Measurements from ENCODE around the gene INSRR. TPM values are rescaled to one million over a fixed set of nuclear protein-coding genes. Genes with fewer than 3 reads are reported as not detected.

Gene INSRR
- total RNA-seq, 1 donor from 2014 or later: 0.07 TPM

DNA sequence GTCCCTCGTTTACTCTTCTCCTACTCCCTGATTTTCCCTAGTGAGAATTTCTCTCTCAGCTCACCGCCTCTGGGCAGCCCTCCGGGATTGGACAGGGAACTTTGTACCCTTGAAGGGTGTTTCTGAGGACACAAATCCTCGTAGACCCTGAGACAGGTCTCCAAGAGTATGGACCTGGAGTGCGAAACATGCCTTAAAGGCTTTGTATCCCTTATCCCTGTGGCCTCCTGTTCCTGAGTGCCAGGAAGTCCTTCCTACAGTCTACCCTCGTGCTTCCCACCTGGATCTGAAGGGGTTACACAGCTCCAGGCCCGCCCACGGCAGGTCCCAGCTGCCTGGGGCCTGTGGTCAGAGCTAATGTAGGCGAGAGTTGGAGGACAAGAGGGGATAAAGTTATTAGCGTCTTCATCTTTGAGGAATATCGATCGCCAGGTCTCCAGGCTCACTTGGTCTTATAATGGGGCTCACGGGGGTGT is 27.0 kb upstream of the INSRR start:
- Mint-ChIP-seq H3K4me3 (no peak overlapping the region), H3K9me3 (no peaks in the 10 kb centered on the region), H3K27me3 (ENCODE audit: low read depth) (peaks cover 58% of the 10 kb centered on the region), H3K4me1 (peaks cover 20% of the 10 kb centered on the region), H3K36me3 (ENCODE audit: low read depth) (no peaks in the 10 kb centered on the region), H3K27ac (ENCODE audit: unreplicated experiment) (no peak overlapping the region)
- no peak for TF ChIP-seq CTCF (conservative IDR thresholded peaks at IDR 0.05)
- no peak for DNase-seq (ENCODE audit: low read depth, low spot score)

DNA sequence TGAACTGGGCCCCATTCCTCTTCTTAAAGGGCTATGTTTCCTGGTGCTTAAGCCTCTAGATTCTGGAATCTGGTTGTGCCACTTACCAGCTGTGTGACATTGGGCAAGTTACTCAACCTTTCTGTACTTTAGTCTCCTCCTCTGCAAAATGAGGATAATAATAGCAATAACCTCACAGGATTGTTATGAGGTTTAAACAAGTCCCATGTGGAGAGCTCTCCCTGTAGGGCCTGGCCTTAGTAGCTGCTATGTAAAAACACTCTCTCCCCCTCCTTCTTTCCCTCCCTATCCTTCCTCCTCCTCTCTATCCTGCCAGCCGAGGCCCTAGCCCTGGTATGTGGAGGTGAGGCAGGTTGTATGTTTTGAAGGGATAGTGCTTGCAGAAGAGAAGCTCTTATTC is 26.4 kb upstream of the INSRR start:
- Mint-ChIP-seq H3K27ac (ENCODE audit: unreplicated experiment) (no peak overlapping the region), H3K4me3 (no peak overlapping the region), H3K4me1 (peaks cover 19% of the 10 kb centered on the region), H3K36me3 (ENCODE audit: low read depth) (no peaks in the 10 kb centered on the region), H3K27me3 (ENCODE audit: low read depth) (peaks cover 52% of the 10 kb centered on the region), H3K9me3 (no peaks in the 10 kb centered on the region)
- TF ChIP-seq CTCF (conservative IDR thresholded peaks at IDR 0.05): no peak
- DNase-seq (ENCODE audit: low read depth, low spot score): no peak

DNA sequence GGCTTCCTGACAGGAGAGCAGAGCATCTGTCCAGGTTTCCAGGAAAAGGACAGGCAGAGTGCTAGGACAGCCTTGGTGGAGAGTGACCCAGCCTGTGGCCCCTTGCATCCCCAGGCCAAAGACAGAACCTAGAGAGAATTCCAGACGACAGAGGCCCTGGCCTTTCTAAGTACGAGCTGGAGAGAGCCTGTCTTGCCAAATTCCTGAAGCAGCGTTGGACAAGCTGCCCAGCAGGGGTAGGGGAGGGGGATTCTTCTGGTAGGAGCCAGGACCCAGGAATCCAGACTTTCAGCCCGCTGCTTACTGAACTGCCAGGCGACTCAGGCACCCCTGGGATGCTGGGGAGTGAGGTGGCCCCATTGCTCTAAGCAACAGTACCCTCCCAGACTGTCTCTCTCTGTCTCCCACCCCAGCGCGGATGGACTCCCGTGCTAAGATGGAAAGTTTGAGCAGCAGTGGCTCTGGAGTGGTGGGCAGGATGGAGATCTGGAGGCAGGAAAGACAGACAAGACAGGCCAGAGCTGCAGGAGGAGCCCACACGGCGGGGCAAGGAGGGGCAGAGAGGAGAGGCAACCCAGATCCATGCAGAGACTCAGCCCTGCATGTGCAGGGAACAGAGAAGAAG is 25.8 kb upstream of the INSRR start:
- Mint-ChIP-seq H3K27ac (ENCODE audit: unreplicated experiment) (no peak overlapping the region), H3K27me3 (ENCODE audit: low read depth) (peaks cover 46% of the 10 kb centered on the region)

DNA sequence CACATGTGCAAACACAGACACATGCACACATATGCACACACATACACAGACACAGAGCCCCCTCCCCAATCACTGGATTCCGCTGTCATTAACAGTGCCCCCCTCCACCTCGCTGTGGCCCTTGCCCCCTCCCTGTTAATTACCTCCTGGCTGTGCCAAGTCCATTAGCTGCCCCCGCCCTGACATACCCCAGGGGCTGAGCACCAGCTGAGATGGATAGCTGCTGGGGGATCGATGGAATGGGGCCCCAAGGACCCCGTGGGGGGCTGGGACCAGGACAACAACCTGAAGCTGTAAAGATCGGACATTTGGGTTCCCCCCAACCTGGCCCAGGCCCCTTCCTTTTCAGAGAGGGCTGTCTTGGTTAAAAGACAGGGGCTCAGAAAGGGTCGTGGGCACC is 25.0 kb upstream of the INSRR start:
- peaks cover 43% of the 10 kb centered on the region for H3K27me3 Mint-ChIP-seq (ENCODE audit: low read depth)
- H3K27ac Mint-ChIP-seq (ENCODE audit: unreplicated experiment): no peak overlapping the region
- no peak for TF ChIP-seq CTCF (conservative IDR thresholded peaks at IDR 0.05)
- H3K4me3 Mint-ChIP-seq: no peak overlapping the region
- H3K36me3 Mint-ChIP-seq (ENCODE audit: low read depth): no peaks in the 10 kb centered on the region
- no peaks in the 10 kb centered on the region for H3K9me3 Mint-ChIP-seq
- DNase-seq (ENCODE audit: low read depth, low spot score): no peak
- H3K4me1 Mint-ChIP-seq: peaks cover 13% of the 10 kb centered on the region

More for the DNA sequence above, 25.8 kb upstream of the INSRR start:
- H3K36me3 Mint-ChIP-seq (ENCODE audit: low read depth): no peaks in the 10 kb centered on the region
- H3K4me3 Mint-ChIP-seq: no peak overlapping the region
- TF ChIP-seq CTCF (conservative IDR thresholded peaks at IDR 0.05): no peak
- no peaks in the 10 kb centered on the region for H3K9me3 Mint-ChIP-seq
- peaks cover 14% of the 10 kb centered on the region for H3K4me1 Mint-ChIP-seq
- DNase-seq (ENCODE audit: low read depth, low spot score): no peak

- Mint-ChIP-seq H3K4me1 (peaks cover 9% of the 10 kb centered on the region), H3K27ac (ENCODE audit: unreplicated experiment) (no peak overlapping the region), H3K36me3 (ENCODE audit: low read depth) (no peaks in the 10 kb centered on the region), H3K4me3 (no peak overlapping the region), H3K27me3 (ENCODE audit: low read depth) (peaks cover 49% of the 10 kb centered on the region), H3K9me3 (no peaks in the 10 kb centered on the region)
- TF ChIP-seq CTCF (conservative IDR thresholded peaks at IDR 0.05): no peak
- DNase-seq (ENCODE audit: low read depth, low spot score): no peak
Observed at GRCh38 chr1:156882543-156882942, 23.6 kb upstream of the INSRR start.

Data from neural crest cell (in vitro differentiated cells).